ENCODE results near the gene BTN2A1. TPM values are rescaled to one million over a fixed set of nuclear protein-coding genes. Genes with fewer than 3 reads are reported as not detected.
"Not testable (repeated sequence)": the region's sequence is repeated elsewhere in the genome, so short reads cannot be mapped to it uniquely, and the experiment has no call there.

Gene BTN2A1
- total RNA-seq, 1 donor from 2014 or later: 28.7 TPM

GRCh38 chr6:26507658-26508057 lies 49.9 kb downstream of the BTN2A1 start:
- Mint-ChIP-seq H3K4me3 (ENCODE audit: unreplicated experiment) (no peak overlapping the region), H3K27me3 (ENCODE audit: unreplicated experiment) (peaks cover 9% of the 10 kb centered on the region), H3K36me3 (ENCODE audit: low read depth, unreplicated experiment) (no peaks in the 10 kb centered on the region), H3K9me3 (ENCODE audit: unreplicated experiment) (no peaks in the 10 kb centered on the region), H3K4me1 (ENCODE audit: unreplicated experiment) (peaks cover 4% of the 10 kb centered on the region), H3K27ac (ENCODE audit: unreplicated experiment) (no peak overlapping the region)
- DNase-seq (ENCODE audit: low spot score): no peak
- TF ChIP-seq CTCF (IDR thresholded peaks at IDR 0.05; ENCODE audit: unreplicated experiment): no peak

GRCh38 chr6:26511033-26511432 lies 53.3 kb downstream of the BTN2A1 start:
- H3K9me3 Mint-ChIP-seq (ENCODE audit: unreplicated experiment); H3K4me3 Mint-ChIP-seq (ENCODE audit: unreplicated experiment); H3K36me3 Mint-ChIP-seq (ENCODE audit: low read depth, unreplicated experiment); H3K27ac Mint-ChIP-seq (ENCODE audit: unreplicated experiment); H3K4me1 Mint-ChIP-seq (ENCODE audit: unreplicated experiment); H3K27me3 Mint-ChIP-seq (ENCODE audit: unreplicated experiment); DNase-seq (ENCODE audit: low spot score): not testable (repeated sequence)

GRCh38 chr6:26514984-26515383 lies 57.2 kb downstream of the BTN2A1 start:
- no peak overlapping the region for H3K4me3 Mint-ChIP-seq (ENCODE audit: unreplicated experiment)
- no peak for DNase-seq (ENCODE audit: low spot score)
- TF ChIP-seq CTCF (IDR thresholded peaks at IDR 0.05; ENCODE audit: unreplicated experiment): no peak
- H3K4me1 Mint-ChIP-seq (ENCODE audit: unreplicated experiment): no peaks in the 10 kb centered on the region
- H3K9me3 Mint-ChIP-seq (ENCODE audit: unreplicated experiment): no peaks in the 10 kb centered on the region
- H3K27ac Mint-ChIP-seq (ENCODE audit: unreplicated experiment): no peak overlapping the region
- H3K36me3 Mint-ChIP-seq (ENCODE audit: low read depth, unreplicated experiment): no peaks in the 10 kb centered on the region
- peaks cover 4% of the 10 kb centered on the region for H3K27me3 Mint-ChIP-seq (ENCODE audit: unreplicated experiment)

- Mint-ChIP-seq H3K4me3 (ENCODE audit: unreplicated experiment) (no peak overlapping the region), H3K36me3 (ENCODE audit: low read depth, unreplicated experiment) (peaks cover 7% of the 10 kb centered on the region), H3K27ac (ENCODE audit: unreplicated experiment) (no peak overlapping the region), H3K9me3 (ENCODE audit: unreplicated experiment) (no peaks in the 10 kb centered on the region), H3K4me1 (ENCODE audit: unreplicated experiment) (peaks cover 7% of the 10 kb centered on the region), H3K27me3 (ENCODE audit: unreplicated experiment) (peaks cover 8% of the 10 kb centered on the region)
- DNase-seq (ENCODE audit: low spot score): no peak
- no peak for TF ChIP-seq CTCF (IDR thresholded peaks at IDR 0.05; ENCODE audit: unreplicated experiment)
Observed at GRCh38 chr6:26516481-26517427, 59.0 kb downstream of the BTN2A1 start.

Other genes starting within 250 kb of the BTN2A1 start
- 8.2 TPM for gene BTN3A2, start 92.8 kb upstream of the BTN2A1 start, total RNA-seq (ENCODE audit: unreplicated experiment)
- 19.3 TPM for gene BTN2A2, start 74.8 kb upstream of the BTN2A1 start, total RNA-seq (ENCODE audit: unreplicated experiment)
- 7.1 TPM for gene BTN3A1, start 55.7 kb upstream of the BTN2A1 start, total RNA-seq (ENCODE audit: unreplicated experiment)
- 3.1 TPM for gene BTN3A3, start 17.5 kb upstream of the BTN2A1 start, total RNA-seq (ENCODE audit: unreplicated experiment)
- 1.4 TPM for gene BTN1A1, start 42.3 kb downstream of the BTN2A1 start, total RNA-seq (ENCODE audit: unreplicated experiment)
- 27.2 TPM for gene HMGN4, start 80.4 kb downstream of the BTN2A1 start, total RNA-seq (ENCODE audit: unreplicated experiment)
- gene ABT1, start 139.0 kb downstream of the BTN2A1 start, total RNA-seq (ENCODE audit: unreplicated experiment): 20.4 TPM
- 35.0 TPM for gene ZNF322, start 201.8 kb downstream of the BTN2A1 start, total RNA-seq (ENCODE audit: unreplicated experiment)